PC-9 (cell line): ENCODE data around the gene PCDH1.

Source experiments
- EZH2 ChIP-seq: fragments of 200-600 bp; sonication (generic); IDR thresholded peaks from 2 replicates; pipeline ENCODE4 v1.8.0; 2017; ENCODE audit warnings: antibody characterized with exemption, low read depth
- TF ChIP-seq, protein P1 (sequence below): fragments of 200-600 bp; sonication (generic); conservative IDR thresholded peaks from 2 replicates; pipeline ENCODE4 v1.6.1; 2017; ENCODE audit warnings: mixed run types, antibody characterized with exemption, mild to moderate bottlenecking, moderate library complexity

GRCh38 chr5:141919218-141920119 is 41.3 kb upstream of the PCDH1 start:
- TF ChIP-seq, protein P1, sequence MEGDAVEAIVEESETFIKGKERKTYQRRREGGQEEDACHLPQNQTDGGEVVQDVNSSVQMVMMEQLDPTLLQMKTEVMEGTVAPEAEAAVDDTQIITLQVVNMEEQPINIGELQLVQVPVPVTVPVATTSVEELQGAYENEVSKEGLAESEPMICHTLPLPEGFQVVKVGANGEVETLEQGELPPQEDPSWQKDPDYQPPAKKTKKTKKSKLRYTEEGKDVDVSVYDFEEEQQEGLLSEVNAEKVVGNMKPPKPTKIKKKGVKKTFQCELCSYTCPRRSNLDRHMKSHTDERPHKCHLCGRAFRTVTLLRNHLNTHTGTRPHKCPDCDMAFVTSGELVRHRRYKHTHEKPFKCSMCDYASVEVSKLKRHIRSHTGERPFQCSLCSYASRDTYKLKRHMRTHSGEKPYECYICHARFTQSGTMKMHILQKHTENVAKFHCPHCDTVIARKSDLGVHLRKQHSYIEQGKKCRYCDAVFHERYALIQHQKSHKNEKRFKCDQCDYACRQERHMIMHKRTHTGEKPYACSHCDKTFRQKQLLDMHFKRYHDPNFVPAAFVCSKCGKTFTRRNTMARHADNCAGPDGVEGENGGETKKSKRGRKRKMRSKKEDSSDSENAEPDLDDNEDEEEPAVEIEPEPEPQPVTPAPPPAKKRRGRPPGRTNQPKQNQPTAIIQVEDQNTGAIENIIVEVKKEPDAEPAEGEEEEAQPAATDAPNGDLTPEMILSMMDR = no peak
- TF ChIP-seq EZH2 = no peak
